ENCODE measurements around the gene DGKH.
A peak's percentile ranks its signal among the peaks of the same experiment; 100 is the strongest.
"Not testable (repeated sequence)": the region's sequence is repeated elsewhere in the genome, so short reads cannot be mapped to it uniquely, and the experiment has no call there.

DGKH gene

DNA sequence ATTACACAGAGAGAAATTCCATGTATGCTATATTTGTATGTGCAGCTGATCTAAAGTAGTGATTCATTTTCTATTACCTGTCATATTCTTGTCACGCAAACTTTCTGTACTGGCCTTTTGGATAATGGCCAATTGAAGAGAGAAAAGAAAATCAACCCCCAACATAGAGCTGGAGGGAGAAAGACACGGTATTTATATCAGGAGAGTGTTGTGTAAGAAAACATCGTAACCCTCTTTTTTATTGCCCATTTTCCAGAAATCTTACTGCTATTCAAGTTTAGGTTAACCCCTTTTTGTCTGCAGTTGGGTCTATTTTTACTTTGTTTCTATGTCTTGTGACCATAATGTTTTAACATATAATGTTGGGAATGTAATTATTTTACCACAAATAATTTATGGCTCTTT lies 27.9 kb downstream of the DGKH start:
- peak; percentile 81 for DNase-seq

DNA sequence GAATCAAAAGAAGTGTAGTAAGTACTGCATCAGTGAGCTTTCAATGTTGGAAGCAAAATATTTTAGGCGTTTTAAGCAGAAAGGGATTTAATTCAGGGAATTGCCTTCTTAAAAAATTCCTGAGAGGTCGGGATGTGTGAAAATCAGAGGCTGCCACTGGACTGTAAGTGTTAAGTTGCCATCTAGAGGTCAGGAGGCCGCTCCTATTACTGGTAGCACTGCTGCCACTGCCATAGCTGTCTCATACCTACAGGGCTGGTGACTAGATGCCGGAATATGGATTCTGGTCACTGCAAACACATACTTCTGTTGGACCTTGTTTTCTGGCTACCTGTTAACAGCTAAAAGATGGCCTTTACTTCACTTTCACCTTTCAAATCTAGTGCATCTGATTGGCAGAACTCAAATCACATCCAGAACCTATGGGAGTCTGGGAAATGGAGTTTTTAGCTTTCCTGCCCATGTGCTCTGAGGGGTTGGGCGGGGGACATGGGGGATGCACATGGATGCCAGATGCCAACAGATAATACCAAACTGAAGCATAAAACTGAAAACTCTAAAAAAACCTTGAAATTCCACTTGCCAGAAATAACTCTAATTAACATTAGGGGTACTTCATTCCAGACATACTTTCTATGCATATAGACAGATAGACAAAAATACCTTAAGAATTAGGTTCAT lies 29.8 kb downstream of the DGKH start:
- DNase-seq, result peak; percentile 78

DNA sequence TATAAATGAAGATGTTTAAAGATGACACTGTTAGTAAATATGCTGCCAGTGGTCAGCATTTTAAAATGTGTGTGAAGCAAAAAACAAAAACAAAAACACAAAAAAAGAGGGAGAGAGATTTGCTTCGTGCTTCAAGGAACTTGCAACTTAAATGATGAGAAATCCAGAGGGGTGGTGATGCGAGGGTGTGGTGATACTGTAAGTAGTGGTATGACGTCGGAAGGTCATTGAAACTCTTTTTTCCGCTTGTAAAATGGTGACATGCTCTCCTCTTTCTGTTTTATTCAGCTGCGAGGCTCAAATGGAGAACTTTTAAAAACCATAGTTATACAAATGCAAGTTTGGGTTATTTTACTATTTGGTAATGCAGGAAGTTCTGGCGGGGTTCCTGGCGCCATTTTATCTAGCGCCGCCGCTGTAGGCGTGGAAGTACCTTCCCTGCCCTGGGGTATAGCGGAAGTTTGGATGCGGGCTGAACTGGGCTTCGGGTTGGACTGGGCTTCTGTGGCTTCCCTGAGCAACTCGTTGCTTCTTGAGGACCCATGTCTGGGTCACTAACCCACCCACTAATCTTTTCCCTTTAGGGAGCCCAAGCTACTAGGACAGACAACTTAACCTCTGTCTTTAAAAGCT lies 34.8 kb downstream of the DGKH start:
- DNase-seq, result no peak

DNA sequence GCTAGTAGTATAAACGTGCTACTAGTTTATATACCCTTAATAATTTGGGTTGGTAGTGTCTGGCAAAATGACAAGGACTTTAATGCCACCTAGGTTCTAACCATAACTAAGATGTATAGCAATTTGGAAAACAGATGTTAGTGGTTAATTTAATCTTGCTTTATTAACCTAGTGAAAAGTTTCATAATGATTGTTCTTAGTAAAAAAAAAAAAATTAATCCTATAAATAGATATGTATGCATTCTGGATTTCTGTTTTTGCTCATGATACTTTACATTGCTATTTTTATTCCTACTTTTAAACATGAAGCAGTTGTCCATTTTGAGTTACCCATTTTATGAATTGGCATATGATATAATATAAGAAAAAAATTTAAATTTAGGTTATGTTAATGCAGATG lies 36.3 kb downstream of the DGKH start:
- no peak for DNase-seq

DNA sequence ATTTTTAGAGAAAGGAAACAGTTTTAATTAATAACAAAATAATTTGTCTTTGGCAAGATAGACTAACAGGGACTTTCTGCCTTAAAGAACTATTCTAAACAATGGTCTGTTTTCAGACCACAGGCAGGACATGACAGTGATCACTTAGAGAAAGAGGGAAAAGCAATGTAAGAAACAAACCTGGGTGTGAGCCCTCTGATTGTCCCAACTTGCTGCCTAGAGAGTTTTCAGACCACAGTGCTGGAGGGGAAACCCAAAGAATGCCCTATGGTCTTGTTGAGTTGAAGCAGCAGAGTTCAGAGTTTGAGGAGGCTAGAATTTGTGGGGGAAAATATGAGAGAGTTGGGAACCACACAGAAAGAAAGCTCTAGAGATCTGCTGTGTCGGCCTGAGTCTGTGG lies 38.1 kb downstream of the DGKH start:
- DNase-seq, result no peak

DNA sequence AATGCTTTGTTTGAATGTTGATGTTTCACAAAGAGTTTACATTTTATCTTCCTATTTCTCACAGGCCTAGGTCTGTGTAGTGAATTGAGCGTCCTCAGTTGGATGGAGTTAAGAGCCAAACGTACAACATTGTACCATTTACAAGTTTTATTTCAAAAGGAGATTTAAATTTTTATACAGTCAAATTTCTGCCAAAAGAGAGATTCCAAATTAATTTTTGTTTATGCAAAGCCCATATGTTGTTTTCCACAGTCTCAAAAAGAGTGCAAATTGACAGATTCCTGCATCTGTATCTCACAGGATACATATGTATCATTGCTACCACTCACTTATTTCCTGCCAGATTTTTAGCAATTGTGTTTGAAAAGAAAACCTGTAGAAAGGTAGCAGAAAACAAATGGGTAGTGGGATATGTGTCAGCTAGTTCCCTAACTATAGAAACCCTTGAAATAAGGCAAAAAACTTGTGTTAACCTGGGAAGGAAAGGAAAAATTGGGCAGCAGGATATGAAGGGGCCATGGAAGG lies 46.1 kb downstream of the DGKH start:
- DNase-seq, result no peak

DNA sequence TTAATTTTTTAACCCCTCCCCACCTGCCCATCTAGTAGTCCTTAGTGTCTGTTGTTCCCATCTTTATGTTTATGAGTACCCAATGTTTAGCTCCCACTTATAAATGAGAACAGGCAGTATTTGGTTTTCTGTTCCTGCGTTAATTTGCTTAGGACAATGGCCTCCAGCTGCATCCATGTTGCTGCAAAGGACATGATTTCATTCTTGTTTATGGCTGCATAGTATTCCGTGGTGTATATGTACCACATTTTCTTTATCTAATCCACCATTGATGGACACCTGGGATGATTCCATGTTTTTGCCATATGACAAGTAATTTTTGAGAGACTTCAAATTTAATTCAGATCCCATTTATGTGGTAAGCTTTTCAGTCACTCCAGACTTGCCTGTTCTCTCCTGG lies 47.8 kb downstream of the DGKH start:
- not testable (repeated sequence) for DNase-seq

DNA sequence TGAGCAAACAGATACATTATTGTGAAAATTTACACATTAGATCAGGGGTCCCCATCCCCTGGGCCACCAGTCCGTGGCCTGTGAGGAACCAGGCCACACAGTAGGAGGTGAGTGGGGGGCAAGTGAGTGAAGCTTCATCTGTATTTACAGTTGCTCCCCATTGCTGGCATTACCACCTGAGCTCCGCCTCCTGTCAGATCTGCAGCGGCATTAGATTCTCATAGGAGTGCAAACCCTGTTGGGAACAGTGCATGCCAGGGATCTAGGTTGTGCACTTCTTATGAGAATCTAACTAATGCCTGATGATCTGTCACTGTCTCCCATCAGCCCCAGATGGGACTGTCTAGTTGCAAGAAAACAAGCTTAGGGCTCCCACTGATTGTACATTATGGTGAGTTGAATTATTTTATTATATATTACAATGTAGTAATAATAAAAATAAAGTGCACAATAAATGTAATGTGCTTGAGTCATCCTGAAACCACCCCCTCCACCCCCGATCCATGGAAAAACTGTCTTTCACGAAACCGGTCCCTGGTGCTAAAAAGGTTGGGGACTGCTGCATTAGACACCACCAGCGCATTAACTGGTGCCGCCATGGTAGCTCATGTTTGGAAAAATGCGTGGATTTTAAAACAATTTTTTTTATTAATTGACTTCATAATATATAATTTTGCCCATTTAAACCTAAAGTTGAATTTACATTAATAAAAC lies 51.7 kb downstream of the DGKH start:
- no peak for DNase-seq

DNA sequence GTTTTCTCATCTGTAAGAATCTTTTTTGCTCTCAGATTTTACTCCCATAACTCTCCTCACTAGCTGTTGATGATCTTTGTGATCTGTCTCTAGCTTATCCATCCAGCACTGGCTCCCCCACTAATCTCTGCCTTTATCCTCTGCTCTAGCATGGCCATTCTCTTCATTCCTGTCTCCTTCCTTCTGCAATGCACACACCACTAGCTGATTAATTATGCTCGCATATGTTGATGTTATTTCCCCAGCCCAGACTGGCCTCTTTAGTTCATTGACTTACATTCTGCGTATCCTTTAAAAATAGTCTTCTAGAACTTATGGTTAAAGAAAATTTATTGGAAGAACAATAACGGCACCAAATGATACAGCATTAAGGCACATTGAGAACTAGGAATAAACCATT lies 52.5 kb downstream of the DGKH start:
- DNase-seq, result no peak

DNA sequence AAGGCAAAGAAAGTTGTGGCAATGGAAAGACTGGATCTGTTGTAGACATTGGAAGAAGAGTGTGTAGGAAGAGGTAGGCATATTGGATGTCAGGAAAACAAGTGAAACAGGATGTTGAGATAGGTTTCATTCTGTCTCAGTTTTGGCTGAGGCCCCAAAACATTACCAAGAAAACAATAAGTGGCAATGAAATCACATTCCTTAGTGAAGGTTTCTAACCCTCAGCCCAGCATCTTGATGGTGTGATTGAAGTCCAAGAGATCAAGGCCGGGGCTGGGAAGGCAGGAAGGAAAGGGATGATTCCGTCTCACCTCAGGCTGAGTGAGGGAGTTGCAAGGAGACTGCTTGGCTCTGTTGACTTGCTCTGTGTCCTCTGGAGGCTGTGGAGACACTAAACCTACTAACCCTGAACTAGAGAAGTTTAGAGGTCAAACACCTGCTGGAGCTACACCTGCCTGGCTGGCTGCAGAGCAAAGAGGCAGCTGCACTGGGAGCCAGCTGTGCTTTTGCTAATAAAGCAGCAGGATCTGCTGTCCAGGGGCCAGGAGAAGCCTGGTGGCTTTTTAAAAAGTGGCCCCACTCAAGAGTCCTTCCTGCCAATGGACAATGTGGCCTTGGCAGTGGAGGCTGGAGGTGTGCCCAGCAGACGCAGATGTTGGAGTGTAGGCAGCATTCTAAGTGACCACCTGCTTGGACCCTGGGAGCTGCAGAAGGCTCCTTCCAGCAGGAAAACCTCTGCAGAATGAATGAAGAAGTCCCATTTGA lies 53.6 kb downstream of the DGKH start:
- DNase-seq, result no peak

DNA sequence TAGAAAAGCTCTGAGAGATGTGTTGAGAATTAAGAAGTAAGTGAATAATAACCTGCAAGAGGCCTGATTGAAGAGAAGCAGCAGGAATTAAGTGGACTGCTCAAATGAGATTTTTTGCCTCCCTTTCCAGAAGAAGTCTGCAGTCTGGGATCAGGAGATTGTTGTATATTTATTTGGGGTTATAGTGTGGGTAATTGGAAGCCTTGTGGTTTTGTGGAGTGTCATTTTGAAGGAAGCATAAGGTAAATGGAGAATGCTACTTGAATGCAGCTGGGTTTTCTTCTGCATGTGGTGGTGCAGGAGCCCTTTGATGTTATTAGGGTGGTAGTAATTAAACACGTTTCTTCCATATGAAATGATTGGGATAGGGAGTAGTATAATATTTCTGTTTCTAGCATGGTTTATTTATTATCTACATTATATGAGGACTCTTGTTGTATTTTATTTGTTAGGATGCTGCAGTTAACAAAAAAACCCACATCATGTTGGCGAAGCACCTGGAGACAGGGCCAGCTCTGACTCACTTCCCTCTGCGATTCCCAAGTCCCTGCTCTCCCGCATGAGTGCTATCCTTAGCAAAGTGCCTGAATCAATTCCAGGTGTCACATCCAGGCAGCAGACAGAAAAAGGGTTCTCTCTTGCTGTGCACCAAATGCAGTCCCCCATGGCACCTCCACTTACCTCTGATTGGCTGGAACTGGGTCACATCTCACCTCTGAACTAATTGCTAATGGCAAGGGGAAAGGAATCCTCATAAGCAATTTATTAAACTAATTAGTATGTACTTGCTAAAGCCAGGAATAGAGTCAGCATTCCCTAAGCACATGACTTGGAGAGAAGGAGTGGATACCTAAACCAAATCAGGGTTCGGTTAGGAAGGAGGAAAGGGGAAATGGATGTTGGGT lies 54.8 kb downstream of the DGKH start:
- DNase-seq, result peak; percentile 67

DNA sequence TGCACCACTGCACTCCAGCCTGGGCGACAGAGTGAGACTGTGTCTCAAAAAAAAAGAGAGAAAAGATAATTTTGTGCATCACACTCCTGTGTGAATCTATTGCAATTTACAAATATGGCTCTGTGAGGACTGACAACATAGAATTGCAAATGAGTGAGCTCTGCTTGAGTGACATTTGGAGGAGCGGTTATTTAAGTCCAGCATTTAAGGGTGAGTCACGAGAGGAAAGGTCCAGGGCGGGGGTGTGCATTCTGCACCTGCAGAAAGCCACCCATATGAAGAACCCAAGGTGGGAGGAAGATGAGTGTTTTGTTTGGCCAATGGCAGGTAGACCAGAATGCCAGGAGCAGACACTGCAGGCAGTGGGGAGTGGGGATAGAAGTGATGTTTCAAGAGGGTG lies 58.5 kb downstream of the DGKH start:
- no peak for DNase-seq

DNA sequence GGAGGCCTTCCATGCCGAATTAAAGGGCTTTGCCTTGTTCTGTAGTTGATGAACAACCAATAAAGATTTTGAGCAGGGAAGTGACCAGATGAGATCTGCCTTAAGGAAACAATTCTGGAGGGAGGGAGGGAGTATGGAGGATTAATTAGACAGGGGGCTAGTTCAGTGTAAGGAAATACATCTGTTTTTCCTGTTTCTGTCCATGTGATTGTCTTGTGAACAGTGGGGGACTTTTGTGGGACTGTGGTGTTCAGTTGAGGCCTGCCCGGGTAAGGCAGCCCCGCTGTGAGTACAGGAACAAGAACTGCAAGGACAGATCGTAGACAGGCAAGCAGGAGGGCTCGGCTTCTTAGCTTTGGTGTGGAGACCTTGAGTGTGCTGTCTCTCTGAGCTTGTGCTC lies 59.0 kb downstream of the DGKH start:
- no peak for DNase-seq

DNA sequence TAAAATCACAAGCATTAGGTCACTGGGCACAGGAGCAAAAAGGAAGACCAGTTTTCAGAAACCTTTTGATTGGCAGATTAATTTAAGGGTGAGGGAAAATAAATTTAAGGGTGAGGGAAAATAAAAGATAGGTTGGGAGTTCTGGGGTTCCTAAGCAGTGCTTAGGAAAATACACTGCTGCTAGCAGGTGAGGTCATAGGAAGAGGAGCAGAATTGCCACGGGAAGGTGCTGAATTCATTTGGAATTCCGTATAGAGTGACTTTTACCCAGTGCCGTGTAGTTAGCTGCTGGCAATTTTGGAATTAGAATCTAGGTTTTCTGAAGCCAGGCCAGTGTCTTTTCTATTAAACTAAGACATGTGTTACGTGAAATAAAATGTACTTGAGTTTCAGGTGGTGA lies 59.8 kb downstream of the DGKH start:
- DNase-seq, result no peak

DNA sequence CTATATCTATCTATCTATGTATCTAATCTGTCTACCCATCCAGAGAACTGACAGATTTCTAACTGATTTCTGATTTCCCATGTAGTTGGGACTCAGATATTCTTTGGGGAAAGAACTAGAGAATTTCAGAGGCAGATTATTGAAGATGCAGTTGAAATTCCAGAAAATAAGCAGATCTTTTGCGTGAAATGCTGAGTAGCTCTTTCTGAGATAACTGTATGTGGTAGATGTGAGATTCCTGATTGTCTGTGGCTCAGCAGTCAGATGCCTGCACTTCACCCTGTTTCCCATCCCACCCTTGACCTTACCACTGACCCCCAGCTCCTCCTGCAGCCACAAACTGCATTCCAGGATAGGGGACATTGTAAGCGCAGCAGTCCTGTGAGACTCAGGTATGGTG lies 61.5 kb downstream of the DGKH start:
- no peak for DNase-seq

DNA sequence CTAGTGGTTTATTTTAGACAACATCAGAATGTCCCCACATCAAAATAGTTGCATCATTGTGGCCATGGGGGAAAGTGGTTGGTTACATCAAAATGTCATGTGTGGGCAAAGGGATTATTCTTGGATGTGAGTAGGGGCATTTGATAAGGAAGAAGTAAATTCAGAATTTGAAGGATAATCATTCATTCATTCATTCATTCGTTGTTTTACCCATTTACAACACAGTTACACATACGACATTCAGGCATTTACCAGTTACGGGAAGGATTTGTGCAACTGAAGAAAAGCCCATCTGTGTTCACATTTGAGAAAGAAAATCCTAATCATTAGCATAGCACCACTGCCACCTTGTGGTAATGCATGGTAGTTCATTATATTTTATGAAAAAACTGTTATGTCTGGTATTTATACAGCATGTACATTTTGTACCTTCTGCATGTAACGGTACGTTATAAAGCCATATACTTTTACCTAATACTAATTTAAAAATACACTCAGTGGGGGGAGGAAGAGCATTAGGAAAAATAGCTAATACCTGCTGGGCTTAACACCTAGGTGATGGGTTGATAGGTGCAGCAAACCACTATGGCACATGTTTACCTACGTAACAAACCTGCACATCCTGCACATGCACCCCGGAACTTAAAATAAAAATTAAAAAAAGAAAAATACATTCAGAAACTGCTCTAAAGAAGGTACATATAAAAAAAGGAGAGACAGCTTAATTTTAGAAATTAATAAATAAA lies 62.1 kb downstream of the DGKH start:
- peak; percentile 82 for DNase-seq

DNA sequence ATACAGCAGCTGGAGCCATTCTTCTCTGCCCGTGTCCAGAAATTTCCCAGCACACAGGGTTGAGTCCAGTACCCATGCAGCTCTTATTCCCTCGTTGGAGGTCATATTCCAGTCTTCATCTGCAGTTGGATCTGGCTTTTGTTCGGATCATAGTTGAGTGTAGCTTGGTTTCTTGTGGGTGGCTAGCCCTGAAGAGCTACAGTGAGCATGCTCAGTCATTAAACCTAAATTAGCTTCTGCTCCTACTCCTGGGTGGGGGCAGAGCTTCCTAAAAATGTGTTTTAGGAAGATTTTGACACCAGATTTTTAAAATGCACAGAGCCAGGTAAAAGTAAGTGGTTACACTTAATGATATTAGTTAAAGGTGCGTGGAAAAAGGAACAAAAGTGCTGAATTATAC lies 64.4 kb downstream of the DGKH start:
- DNase-seq, result no peak

DNA sequence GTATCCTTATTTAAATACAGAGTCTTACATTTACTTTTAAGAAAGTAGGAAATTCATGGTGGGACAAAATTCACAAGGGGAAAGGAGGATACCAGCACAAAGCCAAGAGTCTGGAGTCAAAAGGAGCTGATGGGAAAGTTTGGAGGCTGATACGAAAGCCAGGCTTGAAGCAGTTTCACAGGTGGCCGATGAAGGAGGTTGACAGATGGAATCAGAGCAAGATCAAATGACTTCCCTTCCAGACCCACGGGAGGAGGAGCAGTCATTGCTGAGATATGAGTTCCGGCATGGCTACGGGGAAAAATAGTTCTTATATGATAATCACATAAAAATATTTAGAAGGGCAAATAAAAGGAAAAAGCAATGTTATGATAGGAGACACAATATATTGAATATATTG lies 65.0 kb downstream of the DGKH start:
- no peak for DNase-seq

DNA sequence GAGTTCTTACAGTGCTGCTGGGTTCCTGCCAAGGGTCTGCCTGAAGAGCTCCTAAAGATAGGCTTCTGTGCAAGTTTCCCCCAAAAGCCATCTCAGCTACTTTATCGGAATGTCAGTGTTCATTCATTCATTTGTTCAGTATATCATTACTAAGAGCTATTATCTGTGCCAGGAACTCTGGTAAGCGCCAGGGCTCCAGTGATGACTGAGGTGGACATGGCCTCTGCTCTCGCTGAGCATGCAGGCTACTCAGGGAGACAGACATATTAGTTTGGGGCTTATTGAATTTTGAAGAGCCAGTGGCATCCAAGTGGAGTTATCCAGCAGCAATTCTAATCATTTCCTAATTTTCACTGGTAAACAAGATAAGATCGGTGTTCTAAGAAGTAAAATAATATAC lies 65.8 kb downstream of the DGKH start:
- no peak for DNase-seq

DNA sequence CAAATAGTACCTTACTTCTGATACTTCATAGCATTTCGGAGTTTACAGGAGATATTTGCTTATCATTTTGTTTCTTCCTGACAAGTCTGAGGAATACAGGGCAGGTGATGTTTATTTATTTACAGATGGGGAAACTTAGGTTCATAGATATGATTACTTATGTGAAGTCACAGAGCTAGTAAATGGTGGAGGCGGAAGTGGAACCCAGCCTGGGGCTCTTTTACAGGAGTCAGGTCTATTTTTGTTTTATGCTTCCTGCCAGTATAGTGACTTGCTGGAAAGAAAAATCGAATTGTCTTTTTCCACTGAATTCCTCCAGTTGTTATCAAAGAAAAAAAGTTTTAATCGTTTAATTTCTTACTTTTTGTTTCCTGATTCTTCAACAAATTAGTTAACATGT lies 66.5 kb downstream of the DGKH start:
- no peak for DNase-seq

DNA sequence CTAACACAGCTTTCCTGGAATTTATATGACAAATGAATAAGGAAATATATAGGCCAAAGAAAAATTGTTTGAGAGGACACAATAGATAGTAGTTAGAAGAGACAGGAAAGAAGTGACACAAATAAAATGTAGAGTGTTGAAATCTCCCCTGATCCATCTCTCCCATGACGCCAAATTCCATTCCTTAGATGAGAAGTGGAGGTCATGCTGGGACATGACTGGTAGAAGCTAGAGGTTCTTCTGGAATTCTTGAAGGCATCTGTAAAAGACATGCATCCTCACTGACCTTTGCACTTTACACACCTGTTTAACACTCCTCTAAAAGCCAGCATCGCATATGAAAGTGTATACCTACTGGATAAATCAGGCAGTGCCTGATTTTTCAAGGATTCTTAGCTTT lies 67.8 kb downstream of the DGKH start:
- DNase-seq, result peak; percentile 29

DNA sequence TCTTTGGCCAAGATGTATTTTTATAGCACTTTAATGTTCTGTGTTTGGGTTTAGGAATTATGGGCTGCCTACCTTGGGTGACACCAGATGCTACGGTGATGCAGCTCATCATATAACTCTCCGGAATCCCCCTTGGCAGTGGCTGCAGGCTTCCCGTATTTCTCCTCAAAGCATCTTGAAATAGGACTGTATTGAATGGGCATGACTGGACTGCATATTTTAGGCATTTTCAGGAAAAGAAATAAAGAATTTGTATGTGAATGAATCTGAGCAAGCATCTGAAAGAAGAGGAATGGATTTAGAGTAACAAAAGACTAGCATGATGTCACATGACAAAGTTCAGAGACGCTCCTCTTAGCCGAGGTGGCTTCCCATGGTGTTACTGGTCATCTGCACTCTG lies 70.6 kb downstream of the DGKH start:
- no peak for DNase-seq
